ENCODE data around the gene CAP2.

CAP2 gene

DNA sequence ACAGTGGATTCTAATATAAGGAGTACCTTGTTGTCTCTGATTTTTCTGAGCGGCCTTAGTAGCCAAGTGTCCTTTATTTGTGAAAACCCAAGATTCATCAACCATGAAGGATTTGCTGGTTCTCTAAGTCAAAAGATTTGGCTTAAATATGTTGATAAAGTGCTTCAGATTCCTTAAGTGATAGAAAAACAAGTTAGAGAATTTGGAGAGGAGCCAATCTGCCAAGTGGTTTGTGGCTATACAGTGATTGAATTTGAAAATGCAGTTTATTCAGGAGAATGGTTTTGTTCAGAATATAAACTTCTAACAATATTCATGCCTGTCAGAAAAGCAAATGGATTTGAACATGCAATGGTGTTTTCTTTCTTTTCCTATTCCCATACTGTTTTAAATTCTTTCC is 54.8 kb downstream of the CAP2 start:
- H3K79me2 ChIP-seq (ENCODE audit: control insufficient read depth, low read length) = no peaks in the 10 kb centered on the region
- no peak overlapping the region for H3K4me2 ChIP-seq (ENCODE audit: low read length)
- no peaks in the 10 kb centered on the region for H3K27me3 ChIP-seq (ENCODE audit: control insufficient read depth, low read length)
- H3K9me3 ChIP-seq (ENCODE audit: control insufficient read depth, insufficient read depth, low read length) = no peaks in the 10 kb centered on the region
- H3K4me3 ChIP-seq (ENCODE audit: low read length) = no peak overlapping the region
- no peak overlapping the region for H3K27ac ChIP-seq (ENCODE audit: low read depth, low read length)
- no peaks in the 10 kb centered on the region for H3K9me2 ChIP-seq (replicated peaks; ENCODE audit: control insufficient read depth, low read length)
- no peaks in the 10 kb centered on the region for H3K36me3 ChIP-seq (ENCODE audit: control insufficient read depth, low read length)
- no peaks in the 10 kb centered on the region for H3F3A ChIP-seq (ENCODE audit: control insufficient read depth, insufficient read depth)
- no peak for TF ChIP-seq EZH2phosphoT487 (IDR thresholded peaks at IDR 0.05; ENCODE audit: borderline replicate concordance, low read length)
- TF ChIP-seq CTCF (IDR thresholded peaks at IDR 0.05; ENCODE audit: low read depth, low read length, poor library complexity, severe bottlenecking) = no peak
- no peaks in the 10 kb centered on the region for H4K20me1 ChIP-seq (ENCODE audit: control insufficient read depth, insufficient read depth, low read depth, low read length)
- H3K4me1 ChIP-seq (ENCODE audit: control insufficient read depth, low read length) = no peaks in the 10 kb centered on the region

DNA sequence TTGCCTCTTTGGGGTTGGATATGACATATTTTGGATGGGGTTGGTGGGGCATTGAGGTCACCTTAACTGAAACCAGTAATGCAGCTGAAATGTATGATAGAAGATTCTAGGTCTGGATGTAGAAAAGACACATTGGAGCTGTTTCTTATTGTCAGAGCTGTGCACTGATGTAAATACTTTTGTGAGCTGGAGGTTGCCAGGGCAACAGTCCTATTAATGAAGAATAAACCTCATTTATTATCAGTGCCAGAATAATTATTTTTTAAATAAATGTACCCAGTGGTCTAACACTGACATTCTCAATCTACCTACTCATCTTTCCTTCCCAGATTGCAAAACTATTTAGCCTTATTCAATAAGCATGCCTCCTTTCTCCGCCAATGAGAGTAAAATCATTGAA is 57.0 kb downstream of the CAP2 start:
- Histone ChIP-seq H3K9me3 (ENCODE audit: control insufficient read depth, insufficient read depth, low read length) (no peaks in the 10 kb centered on the region), H3K4me3 (ENCODE audit: low read length) (no peak overlapping the region), H4K20me1 (ENCODE audit: control insufficient read depth, insufficient read depth, low read depth, low read length) (no peaks in the 10 kb centered on the region), H3K9me2 (replicated peaks; ENCODE audit: control insufficient read depth, low read length) (no peaks in the 10 kb centered on the region), H3K4me2 (ENCODE audit: low read length) (no peak overlapping the region), H3K27me3 (ENCODE audit: control insufficient read depth, low read length) (no peaks in the 10 kb centered on the region), H3F3A (ENCODE audit: control insufficient read depth, insufficient read depth) (no peaks in the 10 kb centered on the region), H3K4me1 (ENCODE audit: control insufficient read depth, low read length) (no peaks in the 10 kb centered on the region), H3K27ac (ENCODE audit: low read depth, low read length) (no peak overlapping the region), H3K36me3 (ENCODE audit: control insufficient read depth, low read length) (no peaks in the 10 kb centered on the region), H3K79me2 (ENCODE audit: control insufficient read depth, low read length) (no peaks in the 10 kb centered on the region)
- TF ChIP-seq CTCF (IDR thresholded peaks at IDR 0.05; ENCODE audit: low read depth, low read length, poor library complexity, severe bottlenecking) (no peak), EZH2phosphoT487 (IDR thresholded peaks at IDR 0.05; ENCODE audit: borderline replicate concordance, low read length) (no peak)

DNA sequence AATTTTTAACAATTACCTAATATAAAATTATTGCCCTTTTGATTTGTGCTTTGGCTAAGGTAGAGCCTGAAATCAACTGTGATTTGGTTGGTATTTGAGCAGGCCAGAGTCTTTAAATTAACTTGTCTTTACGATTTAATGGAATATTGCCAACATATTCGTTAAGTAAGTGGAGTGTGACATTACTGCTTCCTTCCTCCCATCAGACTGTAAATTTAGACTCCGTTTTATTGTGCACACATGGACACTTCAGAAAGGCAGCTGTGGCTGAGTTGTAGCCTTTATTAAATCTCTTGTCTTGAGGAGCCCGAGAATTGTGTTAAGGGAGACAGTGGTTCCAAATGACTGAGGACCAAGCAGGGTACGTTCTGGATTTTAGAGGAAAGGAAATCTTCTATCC is 57.4 kb downstream of the CAP2 start:
- Histone ChIP-seq H3K9me2 (replicated peaks; ENCODE audit: control insufficient read depth, low read length) (no peaks in the 10 kb centered on the region), H3K4me1 (ENCODE audit: control insufficient read depth, low read length) (no peaks in the 10 kb centered on the region), H3K36me3 (ENCODE audit: control insufficient read depth, low read length) (no peaks in the 10 kb centered on the region), H3K79me2 (ENCODE audit: control insufficient read depth, low read length) (no peaks in the 10 kb centered on the region), H3K4me3 (ENCODE audit: low read length) (no peak overlapping the region), H3F3A (ENCODE audit: control insufficient read depth, insufficient read depth) (no peaks in the 10 kb centered on the region), H3K4me2 (ENCODE audit: low read length) (no peak overlapping the region), H3K27ac (ENCODE audit: low read depth, low read length) (no peak overlapping the region), H4K20me1 (ENCODE audit: control insufficient read depth, insufficient read depth, low read depth, low read length) (no peaks in the 10 kb centered on the region), H3K9me3 (ENCODE audit: control insufficient read depth, insufficient read depth, low read length) (no peaks in the 10 kb centered on the region), H3K27me3 (ENCODE audit: control insufficient read depth, low read length) (no peaks in the 10 kb centered on the region)
- TF ChIP-seq EZH2phosphoT487 (IDR thresholded peaks at IDR 0.05; ENCODE audit: borderline replicate concordance, low read length) (no peak), CTCF (IDR thresholded peaks at IDR 0.05; ENCODE audit: low read depth, low read length, poor library complexity, severe bottlenecking) (no peak)

GRCh38 chr6:17452096-17452495 is 58.7 kb downstream of the CAP2 start:
- H3K9me3 ChIP-seq (ENCODE audit: control insufficient read depth, insufficient read depth, low read length) = no peaks in the 10 kb centered on the region

More at GRCh38 chr6:17452096-17452495, 58.7 kb downstream of the CAP2 start:
- Histone ChIP-seq H3F3A (ENCODE audit: control insufficient read depth, insufficient read depth) (no peaks in the 10 kb centered on the region), H3K4me2 (ENCODE audit: low read length) (no peak overlapping the region), H3K27ac (ENCODE audit: low read depth, low read length) (no peak overlapping the region), H3K36me3 (ENCODE audit: control insufficient read depth, low read length) (no peaks in the 10 kb centered on the region), H3K9me2 (replicated peaks; ENCODE audit: control insufficient read depth, low read length) (no peaks in the 10 kb centered on the region), H3K4me1 (ENCODE audit: control insufficient read depth, low read length) (no peaks in the 10 kb centered on the region), H3K4me3 (ENCODE audit: low read length) (no peak overlapping the region), H3K79me2 (ENCODE audit: control insufficient read depth, low read length) (no peaks in the 10 kb centered on the region), H4K20me1 (ENCODE audit: control insufficient read depth, insufficient read depth, low read depth, low read length) (no peaks in the 10 kb centered on the region), H3K27me3 (ENCODE audit: control insufficient read depth, low read length) (no peaks in the 10 kb centered on the region)
- TF ChIP-seq CTCF (IDR thresholded peaks at IDR 0.05; ENCODE audit: low read depth, low read length, poor library complexity, severe bottlenecking) = no peak
- TF ChIP-seq EZH2phosphoT487 (IDR thresholded peaks at IDR 0.05; ENCODE audit: borderline replicate concordance, low read length) = no peak

Measured in DOHH2 (cell line).